SK-N-SH (cell line): ENCODE measurements around the gene CLCN2. TPM values are rescaled to one million over a fixed set of nuclear protein-coding genes. Genes with fewer than 3 reads are reported as not detected.

Source experiments
- CTCF ChIA-PET: fragments of 300-600, 350-600 bp; formaldehyde crosslinking; extraction: SDS; loops from one replicate; lab custom pipeline; 2021; lab: Yijun Ruan, JAX
- POLR2A ChIA-PET: fragments of 350-600 bp; sonication (Branson Sonifier 250); formaldehyde crosslinking; extraction: SDS; loops from one replicate; lab custom pipeline; 2020; ENCODE audit warnings: antibody characterized with exemption, inconsistent platforms; lab: Yijun Ruan, JAX
- DNase-seq: peaks from one replicate; pipeline ENCODE4 v3.0.0; 2012
- H2AFZ ChIP-seq: fragments of 200-600 bp; sonication (generic); 2 replicates; pipeline ENCODE4 v1.8.1; 2016; ENCODE audit warnings: antibody characterized with exemption, mild to moderate bottlenecking, low read depth
- H3F3A ChIP-seq: fragments of 200-600 bp; sonication (generic); replicated peaks from 2 replicates; pipeline ENCODE3; 2016; ENCODE audit warnings: antibody characterized with exemption, mild to moderate bottlenecking; ENCODE audit not compliant: insufficient read depth
- H3K27ac ChIP-seq, 2 experiments: fragments of 200-500 bp in 1 of 2; fragments of 200-600 bp in 1 of 2; sonication (Bioruptor generic) in 1 of 2; sonication (generic), shearing (Covaris generic) in 1 of 2; 2 replicates each; pipeline versions ENCODE4 v1.5.1 to v1.6.1; 2014 to 2016; ENCODE audit warnings: low read depth in 2 of 2, inconsistent platforms in 1 of 2, low read length in 1 of 2, mild to moderate bottlenecking in 1 of 2, mixed read lengths in 1 of 2
- H3K27me3 ChIP-seq: fragments of 200-600 bp; sonication (generic), shearing (Covaris generic); 2 replicates; pipeline ENCODE4 v1.6.1; 2016; ENCODE audit warnings: mixed run types; ENCODE audit not compliant: insufficient read depth
- H3K36me3 ChIP-seq, 2 experiments: fragments of 200-500 bp in 1 of 2; fragments of 200-600 bp in 1 of 2; sonication (Bioruptor generic) in 1 of 2; sonication (generic) in 1 of 2; replicated peaks in 1 of 2; 2 replicates each; pipeline versions ENCODE3 to v1.5.1; 2014 to 2016; ENCODE audit warnings: low read length in 1 of 2, mild to moderate bottlenecking in 1 of 2; ENCODE audit not compliant: insufficient read depth in 2 of 2, control insufficient read depth in 1 of 2
- H3K4me1 ChIP-seq, 2 experiments: fragments of 200-500 bp in 1 of 2; fragments of 200-600 bp in 1 of 2; sonication (Bioruptor generic) in 1 of 2; sonication (generic), shearing (Covaris generic) in 1 of 2; 2 replicates each; pipeline versions ENCODE4 v1.5.1 to v1.6.1; 2014 to 2016; ENCODE audit warnings: low read depth in 1 of 2, low read length in 1 of 2, mixed run types in 1 of 2; ENCODE audit not compliant: insufficient read depth in 2 of 2, control insufficient read depth in 1 of 2
- H3K4me2 ChIP-seq: fragments of 200-600 bp; sonication (generic), shearing (Covaris generic); 2 replicates; pipeline ENCODE4 v1.6.1; 2017; ENCODE audit warnings: mixed run types
- H3K4me3 ChIP-seq, 2 experiments: fragments of 200-500 bp in 1 of 2; fragments of 200-600 bp in 1 of 2; sonication (Bioruptor generic) in 1 of 2; sonication (generic), shearing (Covaris generic) in 1 of 2; 2 replicates each; pipeline versions ENCODE4 v1.5.1 to v1.8.1; 2014 to 2016; ENCODE audit warnings: low read depth in 2 of 2, inconsistent platforms in 1 of 2, low read length in 1 of 2, mild to moderate bottlenecking in 1 of 2, mixed read lengths in 1 of 2, moderate library complexity in 1 of 2
- H3K79me2 ChIP-seq: fragments of 200-600 bp; sonication (generic); 2 replicates; pipeline ENCODE4 v1.8.1; 2017; ENCODE audit warnings: mild to moderate bottlenecking; ENCODE audit not compliant: insufficient read depth
- H3K9ac ChIP-seq: fragments of 200-600 bp; sonication (generic); 2 replicates; pipeline ENCODE4 v1.6.1; 2017; ENCODE audit warnings: mixed run types
- H3K9me2 ChIP-seq: fragments of 200-600 bp; sonication (generic); 2 replicates; pipeline ENCODE4 v1.6.1; 2017; ENCODE audit warnings: mixed run types
- H3K9me3 ChIP-seq: fragments of 200-600 bp; sonication (generic); 2 replicates; pipeline ENCODE4 v1.6.1; 2017; ENCODE audit warnings: mixed run types, mild to moderate bottlenecking, moderate library complexity
- H4K20me1 ChIP-seq: fragments of 200-600 bp; sonication (generic); 2 replicates; pipeline ENCODE4 v1.6.1; 2017; ENCODE audit warnings: mild to moderate bottlenecking, mixed run types; ENCODE audit not compliant: insufficient read depth
- CHD2 ChIP-seq: fragments of 150-350 bp; IDR thresholded peaks from 2 replicates; pipeline ENCODE4 v1.6.1; 2018; ENCODE audit warnings: low read length; ENCODE audit not compliant: partially characterized antibody
- EZH2phosphoT487 ChIP-seq: fragments of 200-600 bp; sonication (generic); IDR thresholded peaks from 2 replicates; pipeline ENCODE4 v1.6.1; 2017; ENCODE audit warnings: low read depth, mixed run types, mild to moderate bottlenecking, antibody characterized with exemption, moderate library complexity, borderline replicate concordance
- FOSL2 ChIP-seq: IDR thresholded peaks from 2 replicates; pipeline ENCODE4 v1.4.0; 2012; ENCODE audit warnings: low read depth, mild to moderate bottlenecking, moderate library complexity, borderline replicate concordance
- FOXJ3 ChIP-seq: sonication (generic); formaldehyde crosslinking; IDR thresholded peaks from 2 replicates; pipeline ENCODE4 v1.5.1; 2020; ENCODE audit warnings: mild to moderate bottlenecking, missing genetic modification reagents
- GATA2 ChIP-seq: sonication (generic); formaldehyde crosslinking; IDR thresholded peaks from 2 replicates; pipeline ENCODE4 v1.5.0; 2020; ENCODE audit warnings: mild to moderate bottlenecking, missing genetic modification reagents
- MEF2A ChIP-seq: IDR thresholded peaks from 2 replicates; pipeline ENCODE4 v1.4.0; 2012; ENCODE audit warnings: low read depth, borderline replicate concordance
- MXI1 ChIP-seq: IDR thresholded peaks from 2 replicates; pipeline ENCODE4 v1.6.1; 2012; ENCODE audit warnings: mild to moderate bottlenecking, low read depth, low read length, improper control_type of control experiment
- RFX5 ChIP-seq: IDR thresholded peaks from 2 replicates; pipeline ENCODE4 v1.6.1; 2012; ENCODE audit warnings: mild to moderate bottlenecking, improper control_type of control experiment, low read length
- RXRA ChIP-seq: IDR thresholded peaks from 2 replicates; pipeline ENCODE4 v1.4.0; 2012; ENCODE audit warnings: low read depth, mild to moderate bottlenecking, borderline replicate concordance
- SIN3A ChIP-seq: IDR thresholded peaks from 2 replicates; pipeline ENCODE4 v1.6.1; 2012; ENCODE audit warnings: low read depth, mild to moderate bottlenecking, low read length, moderate library complexity, borderline replicate concordance
- SMC3 ChIP-seq: IDR thresholded peaks from 2 replicates; pipeline ENCODE4 v1.6.1; 2012; ENCODE audit warnings: low read depth, low read length, improper control_type of control experiment
- TAF1 ChIP-seq: IDR thresholded peaks from 2 replicates; pipeline ENCODE4 v1.6.1; 2012; ENCODE audit warnings: low read depth, mild to moderate bottlenecking, low read length, moderate library complexity, borderline replicate concordance
- TEAD4 ChIP-seq: IDR thresholded peaks from 2 replicates; pipeline ENCODE4 v1.4.0; 2012; ENCODE audit warnings: mild to moderate bottlenecking, borderline replicate concordance; ENCODE audit not compliant: insufficient read depth
- USF1 ChIP-seq: IDR thresholded peaks from 2 replicates; pipeline ENCODE4 v1.4.0; 2012; ENCODE audit warnings: low read depth, borderline replicate concordance
- ZBTB33 ChIP-seq: IDR thresholded peaks from 2 replicates; pipeline ENCODE4 v1.4.0; 2012; ENCODE audit warnings: low read depth, borderline replicate concordance
- WGBS: methylation state at CpG from one replicate; pipeline ENCODE4 v1.1.6; 2017; ENCODE audit warnings: low lambda C conversion rate; 5-methylcytosine and 5-hydroxymethylcytosine counted together
- polyA plus RNA-seq, 3 experiments: library from polyadenylated mRNA; depleted of rRNA; stranded (reverse); fragments of >200 nt; gene quantifications; 2 replicates each; pipeline ENCODE4 v1.2.3, GENCODE V29; 2012
- TF ChIP-seq, protein P1 (sequence below): IDR thresholded peaks from 2 replicates; pipeline ENCODE4 v1.6.1; 2012; ENCODE audit warnings: mild to moderate bottlenecking, low read depth, low read length, moderate library complexity
- TF ChIP-seq, protein P2 (sequence below): IDR thresholded peaks from 2 replicates; pipeline ENCODE4; 2012
- TF ChIP-seq, protein P3 (sequence below): fragments of 150-350 bp; IDR thresholded peaks from 2 replicates; pipeline ENCODE4 v1.6.1; 2017; ENCODE audit warnings: antibody characterized with exemption, low read length, low read depth, borderline replicate concordance

CLCN2 gene
- polyA plus RNA-seq, 1 of the 3 experiments (the other 2 are of a cell fraction), result 9.1 TPM

DNA sequence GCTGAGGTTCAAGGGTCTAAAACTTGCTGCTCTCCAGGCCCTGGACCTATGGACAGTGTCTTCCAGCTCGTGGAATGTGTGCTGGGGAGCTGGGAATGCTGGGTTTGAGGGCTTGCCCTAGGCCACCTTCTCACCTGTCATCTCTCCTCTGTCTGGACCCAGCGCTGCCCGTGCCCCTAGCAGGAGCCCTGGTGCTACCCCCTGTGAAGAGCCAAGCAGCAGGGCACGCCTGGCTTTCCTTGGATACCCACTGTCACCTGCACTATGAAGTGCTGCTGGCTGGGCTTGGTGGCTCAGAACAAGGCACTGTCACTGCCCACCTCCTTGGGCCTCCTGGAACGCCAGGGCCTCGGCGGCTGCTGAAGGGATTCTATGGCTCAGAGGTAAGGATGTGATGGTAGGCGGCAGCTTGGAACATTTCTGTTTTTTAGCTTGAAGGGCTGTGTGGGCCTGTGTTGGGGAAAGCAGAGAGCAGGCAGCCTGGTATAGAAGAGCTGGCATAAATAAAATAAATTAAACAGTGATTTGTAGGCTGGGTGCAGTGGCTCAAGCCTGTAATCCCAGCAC, 23.5 kb upstream of the CLCN2 start:
- no peaks in the 10 kb centered on the region for H3K9me2 ChIP-seq
- H3K27ac ChIP-seq, result no peak overlapping the region
- DNase-seq, result no peak
- H3K79me2 ChIP-seq, result no peaks in the 10 kb centered on the region
- H3K4me2 ChIP-seq, result no peak overlapping the region
- H3K4me1 ChIP-seq, result peaks cover 0 to 4% of the 10 kb centered on the region in 2 experiments; a peak in 1 of 4 replicates
- no peaks in the 10 kb centered on the region for H3K27me3 ChIP-seq
- H3K9ac ChIP-seq, result no peak overlapping the region
- no peaks in the 10 kb centered on the region for H3F3A ChIP-seq
- no peak overlapping the region for H2AFZ ChIP-seq
- no peaks in the 10 kb centered on the region for H3K9me3 ChIP-seq
- no peaks in the 10 kb centered on the region for H3K36me3 ChIP-seq
- H3K4me3 ChIP-seq, result no peak overlapping the region
- TF ChIP-seq CHD2 (no peak), RXRA (no peak), TAF1 (no peak)
- POLR2A ChIA-PET, result no interaction called here
- CTCF ChIA-PET, result interaction anchor here (0.5 to 3.8 kb wide), 6 partner anchors 13 to 158 kb away, joined by 3 to 19 read pairs (median 4); no protein-coding TSS in a partner anchor
- 81% methylated on average over 8 of the region's 8 CpGs for WGBS
- no peaks in the 10 kb centered on the region for H4K20me1 ChIP-seq

DNA sequence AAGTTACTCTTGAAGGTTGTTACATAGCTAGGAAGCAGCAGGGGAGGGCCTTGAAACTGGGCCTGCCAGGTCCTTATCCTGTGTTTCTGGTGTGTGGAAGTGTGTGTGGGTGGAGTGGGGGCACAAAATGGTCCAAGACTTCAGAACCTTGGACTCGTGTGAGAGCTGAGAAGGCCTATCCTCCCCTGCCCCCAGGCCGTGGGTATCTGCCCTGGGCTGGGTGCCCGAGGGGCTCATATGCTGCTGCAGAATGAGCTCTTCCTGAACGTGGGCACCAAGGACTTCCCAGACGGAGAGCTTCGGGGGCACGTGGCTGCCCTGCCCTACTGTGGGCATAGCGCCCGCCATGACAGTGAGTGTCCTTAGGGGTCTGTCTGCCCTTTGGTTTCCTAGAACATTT, 22.9 kb upstream of the CLCN2 start:
- H3K27ac ChIP-seq, result no peak overlapping the region
- no peaks in the 10 kb centered on the region for H3K36me3 ChIP-seq
- H2AFZ ChIP-seq, result no peak overlapping the region
- no peak overlapping the region for H3K9ac ChIP-seq
- H3K4me2 ChIP-seq, result no peak overlapping the region
- H3K4me3 ChIP-seq, result no peak overlapping the region
- H3K79me2 ChIP-seq, result no peaks in the 10 kb centered on the region
- H3K9me3 ChIP-seq, result no peaks in the 10 kb centered on the region
- no peaks in the 10 kb centered on the region for H4K20me1 ChIP-seq
- no peaks in the 10 kb centered on the region for H3K27me3 ChIP-seq
- CTCF ChIA-PET, result interaction anchor here (1.0 to 3.8 kb wide), 4 partner anchors 13 to 141 kb away, joined by 3 to 19 read pairs (median 10); no protein-coding TSS in a partner anchor
- WGBS, result 49% methylated on average over 3 of the region's 9 CpGs
- POLR2A ChIA-PET, result no interaction called here
- H3F3A ChIP-seq, result peaks cover under 1% of the 10 kb centered on the region
- no peaks in the 10 kb centered on the region for H3K9me2 ChIP-seq
- no peak for DNase-seq
- peaks cover 0 to 5% of the 10 kb centered on the region in 2 experiments; a peak in 1 of 4 replicates for H3K4me1 ChIP-seq
- TF ChIP-seq USF1 (no peak), EZH2phosphoT487 (no peak), MEF2A (no peak), RFX5 (no peak), FOSL2 (no peak), TEAD4 (no peak), SMC3 (no peak), MXI1 (no peak), SIN3A (no peak), FOXJ3 (no peak), TAF1 (no peak), GATA2 (CRISPR knock-in tag) (no peak), ZBTB33 (no peak)
- TF ChIP-seq, protein P1, sequence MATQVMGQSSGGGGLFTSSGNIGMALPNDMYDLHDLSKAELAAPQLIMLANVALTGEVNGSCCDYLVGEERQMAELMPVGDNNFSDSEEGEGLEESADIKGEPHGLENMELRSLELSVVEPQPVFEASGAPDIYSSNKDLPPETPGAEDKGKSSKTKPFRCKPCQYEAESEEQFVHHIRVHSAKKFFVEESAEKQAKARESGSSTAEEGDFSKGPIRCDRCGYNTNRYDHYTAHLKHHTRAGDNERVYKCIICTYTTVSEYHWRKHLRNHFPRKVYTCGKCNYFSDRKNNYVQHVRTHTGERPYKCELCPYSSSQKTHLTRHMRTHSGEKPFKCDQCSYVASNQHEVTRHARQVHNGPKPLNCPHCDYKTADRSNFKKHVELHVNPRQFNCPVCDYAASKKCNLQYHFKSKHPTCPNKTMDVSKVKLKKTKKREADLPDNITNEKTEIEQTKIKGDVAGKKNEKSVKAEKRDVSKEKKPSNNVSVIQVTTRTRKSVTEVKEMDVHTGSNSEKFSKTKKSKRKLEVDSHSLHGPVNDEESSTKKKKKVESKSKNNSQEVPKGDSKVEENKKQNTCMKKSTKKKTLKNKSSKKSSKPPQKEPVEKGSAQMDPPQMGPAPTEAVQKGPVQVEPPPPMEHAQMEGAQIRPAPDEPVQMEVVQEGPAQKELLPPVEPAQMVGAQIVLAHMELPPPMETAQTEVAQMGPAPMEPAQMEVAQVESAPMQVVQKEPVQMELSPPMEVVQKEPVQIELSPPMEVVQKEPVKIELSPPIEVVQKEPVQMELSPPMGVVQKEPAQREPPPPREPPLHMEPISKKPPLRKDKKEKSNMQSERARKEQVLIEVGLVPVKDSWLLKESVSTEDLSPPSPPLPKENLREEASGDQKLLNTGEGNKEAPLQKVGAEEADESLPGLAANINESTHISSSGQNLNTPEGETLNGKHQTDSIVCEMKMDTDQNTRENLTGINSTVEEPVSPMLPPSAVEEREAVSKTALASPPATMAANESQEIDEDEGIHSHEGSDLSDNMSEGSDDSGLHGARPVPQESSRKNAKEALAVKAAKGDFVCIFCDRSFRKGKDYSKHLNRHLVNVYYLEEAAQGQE, result no peak
- TF ChIP-seq, protein P2, sequence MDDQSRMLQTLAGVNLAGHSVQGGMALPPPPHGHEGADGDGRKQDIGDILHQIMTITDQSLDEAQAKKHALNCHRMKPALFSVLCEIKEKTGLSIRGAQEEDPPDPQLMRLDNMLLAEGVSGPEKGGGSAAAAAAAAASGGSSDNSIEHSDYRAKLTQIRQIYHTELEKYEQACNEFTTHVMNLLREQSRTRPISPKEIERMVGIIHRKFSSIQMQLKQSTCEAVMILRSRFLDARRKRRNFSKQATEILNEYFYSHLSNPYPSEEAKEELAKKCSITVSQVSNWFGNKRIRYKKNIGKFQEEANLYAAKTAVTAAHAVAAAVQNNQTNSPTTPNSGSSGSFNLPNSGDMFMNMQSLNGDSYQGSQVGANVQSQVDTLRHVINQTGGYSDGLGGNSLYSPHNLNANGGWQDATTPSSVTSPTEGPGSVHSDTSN, result no peak
- TF ChIP-seq, protein P3, sequence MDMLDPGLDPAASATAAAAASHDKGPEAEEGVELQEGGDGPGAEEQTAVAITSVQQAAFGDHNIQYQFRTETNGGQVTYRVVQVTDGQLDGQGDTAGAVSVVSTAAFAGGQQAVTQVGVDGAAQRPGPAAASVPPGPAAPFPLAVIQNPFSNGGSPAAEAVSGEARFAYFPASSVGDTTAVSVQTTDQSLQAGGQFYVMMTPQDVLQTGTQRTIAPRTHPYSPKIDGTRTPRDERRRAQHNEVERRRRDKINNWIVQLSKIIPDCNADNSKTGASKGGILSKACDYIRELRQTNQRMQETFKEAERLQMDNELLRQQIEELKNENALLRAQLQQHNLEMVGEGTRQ, result no peak
